ENCODE results near the gene EEPD1.
"Not testable (repeated sequence)": the region's sequence is repeated elsewhere in the genome, so short reads cannot be mapped to it uniquely, and the experiment has no call there.

The EEPD1 gene

GRCh38 chr7:36305648-36306047 lies 152.6 kb downstream of the EEPD1 start:
- no peak for DNase-seq

GRCh38 chr7:36306222-36306621 lies 153.2 kb downstream of the EEPD1 start:
- DNase-seq: no peak

GRCh38 chr7:36306722-36307121 lies 153.7 kb downstream of the EEPD1 start:
- no peak for DNase-seq

DNA sequence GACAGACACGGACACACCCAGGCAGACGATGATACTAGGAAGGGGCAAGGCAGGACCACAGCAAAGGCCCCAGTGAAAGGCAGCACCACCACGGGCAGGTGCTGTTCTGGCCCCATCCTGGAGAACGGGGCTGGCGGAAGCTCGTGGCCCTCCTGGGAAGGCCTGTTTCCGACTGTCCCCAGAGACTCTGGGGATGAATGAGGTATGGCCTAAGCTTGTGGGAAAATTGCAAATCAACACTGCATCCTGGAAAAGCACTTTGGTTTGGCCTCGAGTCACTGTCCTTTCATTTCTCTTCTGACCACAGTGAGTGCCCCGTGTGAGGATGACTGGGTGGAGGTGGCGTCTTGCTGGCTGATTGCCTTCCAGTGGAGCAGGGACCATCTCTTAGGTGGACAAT lies 155.0 kb downstream of the EEPD1 start:
- no peak for DNase-seq

DNA sequence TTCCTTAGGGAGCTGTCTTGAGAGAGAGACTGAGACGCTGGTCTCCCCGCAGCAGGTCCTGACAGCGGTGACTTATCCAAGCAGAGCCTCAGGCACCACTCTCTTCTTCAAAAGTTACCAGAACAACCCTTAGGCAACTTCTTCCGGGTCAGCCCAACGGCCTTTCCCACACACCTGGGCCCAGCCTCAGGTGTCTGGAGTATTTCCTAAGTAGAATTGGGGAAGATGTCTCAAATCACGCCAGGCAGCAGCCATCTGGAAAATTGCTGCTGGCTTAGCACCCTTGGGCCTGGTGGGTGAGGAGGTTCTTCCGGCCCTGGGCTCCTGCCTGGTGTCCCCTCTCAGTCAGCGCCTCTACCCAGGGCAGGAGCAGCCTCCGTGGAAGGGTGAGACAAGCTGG lies 156.2 kb downstream of the EEPD1 start:
- DNase-seq: no peak

DNA sequence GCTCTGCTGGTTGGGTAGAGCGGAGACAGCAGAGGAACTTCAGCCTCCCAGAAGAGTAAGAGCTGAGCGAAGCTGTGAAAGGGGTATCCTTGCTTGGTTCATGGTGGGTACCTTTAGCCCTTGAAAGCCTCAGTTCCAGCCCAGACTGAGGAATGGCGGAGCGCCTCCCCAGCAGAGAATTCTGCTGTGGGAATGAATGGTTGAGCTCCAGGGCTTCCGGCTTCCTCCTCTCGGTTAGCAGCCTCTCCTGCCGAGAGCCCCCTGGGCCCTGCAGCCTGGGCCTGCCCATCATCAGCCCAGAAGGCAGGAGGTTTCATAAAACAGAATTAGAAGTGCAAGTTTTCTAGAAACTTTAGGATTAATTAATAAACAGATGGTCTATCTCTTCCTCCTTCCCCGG lies 156.7 kb downstream of the EEPD1 start:
- DNase-seq: no peak

GRCh38 chr7:36310897-36311296 lies 157.8 kb downstream of the EEPD1 start:
- no peak for DNase-seq

DNA sequence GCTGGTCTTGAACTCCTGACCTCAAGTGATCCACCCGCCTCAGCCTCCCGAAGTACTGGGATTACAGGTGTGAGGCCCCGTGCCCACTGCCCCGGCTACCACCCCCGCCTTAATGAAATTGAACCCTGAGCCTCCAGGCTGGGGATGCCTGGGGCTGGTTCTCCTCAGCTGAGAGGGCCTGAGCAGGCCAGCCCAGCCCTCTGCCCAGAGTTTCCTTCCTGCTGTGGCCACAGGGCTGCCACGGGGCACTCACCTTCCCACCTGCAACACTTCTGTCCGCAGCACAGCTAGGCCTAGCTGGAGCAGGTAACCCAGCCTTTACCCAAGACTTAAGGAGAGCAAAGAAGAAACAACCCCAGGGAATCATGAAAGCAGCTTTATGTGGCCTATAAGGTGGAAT lies 158.5 kb downstream of the EEPD1 start:
- DNase-seq: no peak

DNA sequence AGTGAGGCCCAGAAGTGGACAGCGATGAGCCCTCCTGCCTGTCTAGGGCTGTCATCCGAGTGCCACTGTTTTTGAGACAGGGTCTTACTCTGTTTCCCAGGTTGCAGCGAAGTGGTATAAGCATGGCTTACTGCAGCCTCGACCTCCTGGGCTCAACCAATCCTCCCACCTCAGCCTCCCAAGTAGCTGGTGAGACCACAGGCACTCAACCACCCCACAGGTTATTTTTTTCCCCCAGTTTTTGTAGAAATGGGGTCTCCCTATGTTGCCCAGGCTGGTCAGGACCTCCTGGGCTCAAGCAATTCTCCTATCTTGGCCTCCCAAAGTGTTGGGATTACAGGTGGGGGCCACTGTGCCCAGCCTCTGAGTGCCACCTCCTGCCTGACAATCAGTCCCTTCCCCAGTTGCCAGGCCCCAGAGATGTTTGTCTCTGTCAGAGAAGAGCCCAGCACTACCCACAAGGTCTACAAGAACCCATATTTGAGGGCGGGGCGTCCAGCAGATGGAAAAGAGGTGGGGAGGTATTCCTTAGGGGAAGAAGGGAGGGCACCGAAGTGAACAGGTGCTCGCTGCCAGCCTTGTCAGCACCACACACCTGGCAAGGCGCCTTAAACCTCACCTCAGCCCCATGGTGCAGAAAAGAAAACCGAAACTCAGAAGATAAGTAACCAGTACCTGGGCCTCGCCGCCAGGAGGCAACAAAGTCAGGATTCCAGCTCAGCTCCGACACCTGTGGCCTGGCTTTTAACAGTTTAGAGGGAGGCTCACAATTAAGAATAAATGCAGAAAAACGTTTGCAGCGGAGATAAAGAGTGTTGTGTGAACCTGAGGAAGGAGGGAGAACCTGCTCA lies 159.2 kb downstream of the EEPD1 start:
- DNase-seq: peak; percentile 41

DNA sequence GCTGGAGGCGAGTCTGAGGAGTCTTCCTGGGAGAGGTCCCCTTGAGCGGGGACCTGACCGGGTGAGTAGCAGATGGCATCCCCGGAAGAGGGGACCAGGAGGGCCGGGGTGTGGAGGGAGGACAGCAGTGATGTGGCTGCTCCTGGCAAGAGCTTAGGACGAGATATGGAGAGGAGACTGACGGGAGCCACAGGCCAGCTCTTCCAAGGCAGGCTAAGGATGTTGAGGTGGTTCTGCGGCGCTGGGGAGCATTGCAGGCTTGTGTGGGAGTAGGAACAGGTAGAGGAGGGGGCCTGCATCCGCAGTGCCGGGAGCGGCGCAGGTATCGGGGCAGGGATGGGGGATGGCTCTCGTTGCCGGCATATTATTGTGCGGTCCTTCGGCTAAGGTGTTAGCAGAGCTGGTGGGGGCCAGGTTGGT lies 159.9 kb downstream of the EEPD1 start:
- DNase-seq: no peak

GRCh38 chr7:36313607-36314006 lies 160.6 kb downstream of the EEPD1 start:
- DNase-seq: no peak

GRCh38 chr7:36314491-36314890 lies 161.4 kb downstream of the EEPD1 start:
- no peak for DNase-seq

DNA sequence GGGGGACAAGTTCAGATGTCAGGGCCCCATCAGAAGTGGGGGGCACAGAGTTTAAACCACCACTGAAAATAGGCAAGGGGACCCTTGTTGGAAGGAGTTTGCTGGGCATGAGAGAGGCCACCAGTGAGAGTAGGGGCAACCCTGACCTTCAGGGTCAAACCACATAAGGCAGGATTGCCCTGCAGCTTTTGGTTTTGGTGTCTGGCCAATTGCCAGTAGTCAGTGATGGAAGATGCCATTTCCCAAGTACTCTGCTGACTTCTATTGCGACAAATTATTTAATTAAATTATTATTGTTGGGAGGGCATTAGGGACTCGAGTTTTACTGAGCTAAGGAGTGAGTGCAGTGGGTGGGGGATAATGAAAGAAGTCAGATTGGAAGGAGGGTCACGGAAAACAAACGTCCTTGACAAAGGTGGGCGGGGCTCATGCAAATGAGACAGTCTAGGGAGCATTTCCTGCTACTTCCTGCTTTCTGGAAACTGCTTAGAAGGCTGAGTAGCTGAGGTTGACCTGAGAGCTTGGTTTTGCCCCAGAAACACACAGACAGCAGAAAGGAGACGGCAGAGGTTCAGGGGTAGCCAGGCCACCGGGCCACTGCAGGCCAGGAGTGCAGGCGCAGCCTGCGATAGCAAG lies 162.4 kb downstream of the EEPD1 start:
- DNase-seq: no peak

GRCh38 chr7:36316319-36316718 lies 163.3 kb downstream of the EEPD1 start:
- no peak for DNase-seq

- DNase-seq: no peak
Observed at GRCh38 chr7:36317276-36317675, 164.2 kb downstream of the EEPD1 start.

- no peak for DNase-seq
Observed at GRCh38 chr7:36318116-36318515, 165.1 kb downstream of the EEPD1 start.

- DNase-seq: not testable (repeated sequence)
Observed at GRCh38 chr7:36321284-36321683, 168.2 kb downstream of the EEPD1 start.

GRCh38 chr7:36336390-36336789 lies 183.3 kb downstream of the EEPD1 start:
- DNase-seq: no peak

DNA sequence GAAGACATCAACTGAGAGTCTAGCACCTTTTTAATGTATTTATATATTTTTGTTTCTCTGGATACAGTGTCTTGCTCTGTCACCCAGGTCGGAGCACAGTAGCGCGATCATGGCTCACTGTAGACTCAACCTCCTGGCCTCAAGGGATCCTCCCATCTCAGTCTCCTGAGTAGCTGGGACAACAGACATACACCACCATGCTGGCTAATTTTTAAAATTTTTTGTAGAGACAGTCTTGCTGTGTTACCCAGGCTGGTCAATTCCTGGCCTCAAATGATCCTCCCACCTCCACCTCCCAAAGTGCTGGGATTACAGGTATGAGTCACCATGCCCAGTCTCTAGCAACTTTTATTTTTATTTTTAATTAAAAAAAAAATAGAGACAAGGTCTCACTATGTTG lies 185.2 kb downstream of the EEPD1 start:
- DNase-seq: no peak

DNA sequence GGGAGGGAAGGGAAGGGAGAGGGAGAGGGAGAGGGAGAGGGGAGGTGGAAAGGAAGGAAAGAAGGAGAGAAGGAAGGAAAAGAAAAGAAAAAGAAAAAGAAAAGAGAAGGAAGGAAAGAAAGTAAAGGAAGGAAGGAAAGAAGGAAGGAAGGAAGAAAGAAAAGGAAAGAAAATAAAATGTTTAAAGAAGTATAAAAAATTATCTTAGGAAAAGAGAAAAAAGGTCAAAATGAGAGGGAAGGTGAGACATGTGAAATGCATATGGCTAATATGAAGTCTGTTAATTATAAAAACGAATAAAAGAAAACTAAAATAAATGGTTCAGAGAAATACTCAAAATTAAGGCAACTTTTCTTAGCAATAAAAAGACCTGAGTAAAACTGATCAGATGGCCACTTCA lies 190.5 kb downstream of the EEPD1 start:
- no peak for DNase-seq

GRCh38 chr7:36344622-36345021 lies 191.6 kb downstream of the EEPD1 start:
- no peak for DNase-seq

DNA sequence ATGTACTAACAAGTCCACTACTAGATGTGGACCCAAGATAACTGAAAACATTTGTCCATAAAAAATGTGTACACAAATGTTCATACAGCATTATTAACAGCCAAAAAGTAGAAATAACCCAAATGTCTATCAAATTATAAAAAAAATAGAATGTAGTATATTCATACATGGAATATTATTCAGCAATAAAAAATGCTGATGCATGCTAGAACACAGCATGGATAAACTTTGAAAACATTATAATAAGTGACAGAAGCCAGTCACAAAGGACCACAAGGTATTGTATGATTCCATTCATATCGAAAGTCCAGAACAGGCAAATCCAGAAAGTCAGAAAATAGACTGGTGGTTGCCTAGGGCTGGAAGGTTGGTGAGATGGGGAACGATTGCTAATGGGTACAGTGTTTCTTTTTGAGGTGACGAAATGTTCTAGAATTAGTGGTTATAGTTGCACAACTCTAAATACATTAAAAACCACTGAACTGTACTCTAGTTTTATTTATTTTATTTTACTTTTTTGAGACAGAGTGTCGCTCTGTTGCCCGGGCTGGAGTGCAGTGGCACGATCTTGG lies 193.3 kb downstream of the EEPD1 start:
- DNase-seq: no peak

DNA sequence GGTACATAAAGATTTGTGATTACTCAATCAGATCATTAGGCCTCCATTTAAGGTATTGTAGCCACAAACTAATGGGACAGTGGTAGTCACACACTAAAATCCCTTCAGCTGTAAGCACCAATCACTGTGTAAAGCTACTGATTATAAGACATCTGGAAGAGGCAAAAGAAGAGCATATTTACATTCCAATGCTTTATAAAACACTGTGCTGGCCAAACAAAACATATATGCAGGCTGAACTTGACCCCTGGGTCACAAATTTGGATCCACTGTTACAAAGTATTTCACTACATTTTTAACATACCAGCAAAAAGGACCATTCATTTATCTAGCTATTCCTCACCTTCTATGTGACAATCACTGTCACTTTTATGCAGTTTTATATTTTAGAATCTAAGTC lies 195.2 kb downstream of the EEPD1 start:
- no peak for DNase-seq

- no peak for DNase-seq
Observed at GRCh38 chr7:36348771-36349170, 195.7 kb downstream of the EEPD1 start.

Data from DMS79 treated with DMSO at 0.1 percent for 48 hours (cell line).